NCI-H1417 (cell line): ENCODE data around the gene AXDND1.
"Not testable (repeated sequence)": the region's sequence is repeated elsewhere in the genome, so short reads cannot be mapped to it uniquely, and the experiment has no call there.

Experiments used
- DNase-seq, 3 experiments: peaks; one replicate each; lab custom pipeline; 2025; lab: John Stamatoyannopoulos, UW

The AXDND1 gene

GRCh38 chr1:179465661-179466060 lies 99.9 kb downstream of the AXDND1 start:
- DNase-seq, result not testable (repeated sequence)

GRCh38 chr1:179474713-179475112 lies 108.9 kb downstream of the AXDND1 start:
- no peak for DNase-seq

GRCh38 chr1:179476484-179476883 lies 110.7 kb downstream of the AXDND1 start:
- no peak for DNase-seq

- DNase-seq, result no peak
These were observed 112.6 kb downstream of the AXDND1 start for GRCh38 chr1:179478370-179478769.

- no peak for DNase-seq
These were observed 124.8 kb downstream of the AXDND1 start for GRCh38 chr1:179490611-179491010.

- no peak for DNase-seq
These were observed 127.6 kb downstream of the AXDND1 start for GRCh38 chr1:179493323-179493722.

- no peak for DNase-seq
These were observed 140.4 kb downstream of the AXDND1 start for GRCh38 chr1:179506199-179506598.

GRCh38 chr1:179509384-179509783 lies 143.6 kb downstream of the AXDND1 start:
- DNase-seq, result no peak

- DNase-seq, result no peak
These were observed 144.3 kb downstream of the AXDND1 start for GRCh38 chr1:179510038-179510437.

GRCh38 chr1:179516976-179517705 lies 151.4 kb downstream of the AXDND1 start:
- DNase-seq, result no peak

- not testable (repeated sequence) for DNase-seq
These were observed 152.8 kb downstream of the AXDND1 start for GRCh38 chr1:179518544-179518943.

GRCh38 chr1:179529482-179530195 lies 163.9 kb downstream of the AXDND1 start:
- DNase-seq, result no peak

GRCh38 chr1:179530352-179530751 lies 164.6 kb downstream of the AXDND1 start:
- DNase-seq, result no peak

GRCh38 chr1:179541774-179542173 lies 176.0 kb downstream of the AXDND1 start:
- no peak for DNase-seq

GRCh38 chr1:179545321-179545720 lies 179.6 kb downstream of the AXDND1 start:
- DNase-seq, result no peak

- no peak for DNase-seq
These were observed 181.3 kb downstream of the AXDND1 start for GRCh38 chr1:179547021-179547535.

- no peak for DNase-seq
These were observed 183.0 kb downstream of the AXDND1 start for GRCh38 chr1:179548666-179549367.

GRCh38 chr1:179549368-179549700 lies 183.6 kb downstream of the AXDND1 start:
- DNase-seq, result no peak

GRCh38 chr1:179550746-179551682 lies 185.2 kb downstream of the AXDND1 start:
- DNase-seq, result peak in 1 of 3 experiments; percentile 4

GRCh38 chr1:179554427-179554826 lies 188.7 kb downstream of the AXDND1 start:
- DNase-seq, result no peak

GRCh38 chr1:179558078-179558477 lies 192.3 kb downstream of the AXDND1 start:
- DNase-seq, result no peak
